IMR-90 (cell line): ENCODE data around the gene BMX. TPM values are rescaled to one million over a fixed set of nuclear protein-coding genes. Genes with fewer than 3 reads are reported as not detected.

Source experiments
- ATAC-seq: fragments of 200-7000 bp; cut with Tn5 transposase; 2 replicates; pipeline ENCODE4 v1.9.1; 2020; ENCODE audit warnings: low read depth, mild to moderate bottlenecking, moderate library complexity
- BruUV-seq: library from RNA; stranded (reverse); fragments of 400-500 nt; replicated peaks from 2 replicates; lab custom pipeline; 2021; lab: Mats Ljungman, UMichigan
- CTCF ChIA-PET: fragments of 300-600 bp; formaldehyde crosslinking; extraction: SDS; loops from one replicate; lab custom pipeline; 2021; ENCODE audit warnings: antibody characterized with exemption; lab: Yijun Ruan, JAX
- POLR2A ChIA-PET: fragments of 300-600 bp; sonication (Branson Sonifier 250); formaldehyde crosslinking; loops from one replicate; lab custom pipeline; 2022; ENCODE audit warnings: antibody characterized with exemption; ENCODE audit not compliant: unreplicated experiment; lab: Charles Lee
- DNase-seq: peaks from one replicate; pipeline ENCODE4 v3.0.0; 2013
- H2AFZ ChIP-seq: replicated peaks from 2 replicates; pipeline ENCODE3; 2013; ENCODE audit warnings: low read length, mild to moderate bottlenecking; ENCODE audit not compliant: poor library complexity
- H2AK5ac ChIP-seq: 2 replicates; pipeline ENCODE4 v1.6.1; 2013; ENCODE audit warnings: low read depth, low read length, inconsistent platforms
- H2AK9ac ChIP-seq: replicated peaks from 2 replicates; pipeline ENCODE3; 2013; ENCODE audit warnings: mild to moderate bottlenecking, low read depth, low read length, moderate library complexity; ENCODE audit not compliant: poor library complexity
- H2BK120ac ChIP-seq: 2 replicates; pipeline ENCODE4 v1.6.1; 2013; ENCODE audit warnings: low read depth, low read length, inconsistent platforms
- H2BK15ac ChIP-seq: 3 replicates; pipeline ENCODE4 v1.6.1; 2013; ENCODE audit warnings: low read depth, low read length, inconsistent platforms
- H2BK20ac ChIP-seq: 2 replicates; pipeline ENCODE4 v1.6.1; 2013; ENCODE audit warnings: low read depth, mild to moderate bottlenecking, inconsistent platforms, low read length, moderate library complexity
- H2BK5ac ChIP-seq: 2 replicates; pipeline ENCODE4 v1.6.1; 2013; ENCODE audit warnings: mild to moderate bottlenecking, low read depth, low read length, inconsistent platforms; ENCODE audit not compliant: poor library complexity, severe bottlenecking
- H3K14ac ChIP-seq: replicated peaks from 2 replicates; pipeline ENCODE4 v1.6.1; 2013; ENCODE audit warnings: low read depth, low read length, inconsistent platforms
- H3K18ac ChIP-seq: 2 replicates; pipeline ENCODE4 v1.6.1; 2013; ENCODE audit warnings: low read depth, low read length, control low read depth
- H3K23ac ChIP-seq: 2 replicates; pipeline ENCODE4 v1.6.1; 2013; ENCODE audit warnings: low read depth, low read length, inconsistent platforms
- H3K27ac ChIP-seq: 2 replicates; pipeline ENCODE4 v1.5.1; 2013; ENCODE audit warnings: mild to moderate bottlenecking, control low read depth, low read length; ENCODE audit not compliant: insufficient read depth
- H3K27me3 ChIP-seq: 2 replicates; pipeline ENCODE4 v1.6.1; 2013; ENCODE audit warnings: low read length; ENCODE audit not compliant: control insufficient read depth, insufficient read depth
- H3K36me3 ChIP-seq: 2 replicates; pipeline ENCODE4 v1.6.1; 2013; ENCODE audit warnings: low read length, mixed read lengths; ENCODE audit not compliant: control insufficient read depth, insufficient read depth
- H3K4ac ChIP-seq: 2 replicates; pipeline ENCODE4 v1.6.1; 2013; ENCODE audit warnings: low read depth, low read length, inconsistent platforms
- H3K4me1 ChIP-seq: 2 replicates; pipeline ENCODE4 v1.6.1; 2013; ENCODE audit warnings: low read length, mixed read lengths; ENCODE audit not compliant: control insufficient read depth, insufficient read depth
- H3K4me2 ChIP-seq: 2 replicates; pipeline ENCODE4 v1.6.1; 2013; ENCODE audit warnings: low read depth, mild to moderate bottlenecking, control low read depth, low read length, moderate library complexity
- H3K4me3 ChIP-seq: 2 replicates; pipeline ENCODE4 v1.5.1; 2013; ENCODE audit warnings: low read depth, mild to moderate bottlenecking, control low read depth, low read length, moderate library complexity; ENCODE audit not compliant: insufficient read depth
- H3K56ac ChIP-seq: 2 replicates; pipeline ENCODE4 v1.6.1; 2013; ENCODE audit warnings: low read length, inconsistent platforms; ENCODE audit not compliant: insufficient read depth; ENCODE audit errors: extremely low read depth
- H3K79me1 ChIP-seq, 2 experiments: 2 replicates each; pipeline ENCODE4 v1.6.1; 2013; ENCODE audit warnings: low read length in 2 of 2, inconsistent platforms in 1 of 2, low read depth in 1 of 2
- H3K9ac ChIP-seq: 2 replicates; pipeline ENCODE4 v1.6.1; 2013; ENCODE audit warnings: low read depth, low read length, control low read depth
- H3K9me1 ChIP-seq: 2 replicates; pipeline ENCODE4 v1.6.1; 2013; ENCODE audit warnings: low read length, inconsistent platforms; ENCODE audit not compliant: insufficient read depth
- H3K9me3 ChIP-seq: 2 replicates; pipeline ENCODE4 v1.6.1; 2013; ENCODE audit warnings: low read length; ENCODE audit not compliant: control insufficient read depth, insufficient read depth
- H4K20me1 ChIP-seq: 2 replicates; pipeline ENCODE4 v1.6.1; 2013; ENCODE audit warnings: low read length, inconsistent platforms; ENCODE audit not compliant: insufficient read depth
- H4K5ac ChIP-seq: 2 replicates; pipeline ENCODE4 v1.6.1; 2013; ENCODE audit warnings: mild to moderate bottlenecking, low read depth, low read length, control low read depth
- H4K8ac ChIP-seq, 2 experiments: 2 replicates each; pipeline ENCODE4 v1.6.1; 2013; ENCODE audit warnings: low read depth in 2 of 2, low read length in 2 of 2, control low read depth in 1 of 2, inconsistent platforms in 1 of 2
- H4K91ac ChIP-seq: 2 replicates; pipeline ENCODE4 v1.6.1; 2013; ENCODE audit warnings: low read depth, low read length, inconsistent platforms; ENCODE audit not compliant: insufficient read depth
- CHD1 ChIP-seq: IDR thresholded peaks from 2 replicates; pipeline ENCODE4 v1.6.1; 2012; ENCODE audit warnings: low read depth, low read length, improper control_type of control experiment
- CTCF ChIP-seq: conservative IDR thresholded peaks from 2 replicates; pipeline ENCODE4 v1.5.1; 2012; ENCODE audit warnings: mild to moderate bottlenecking, low read depth, low read length, improper control_type of control experiment
- MAZ ChIP-seq: IDR thresholded peaks from 2 replicates; pipeline ENCODE4 v1.6.1; 2012; ENCODE audit warnings: low read depth, mild to moderate bottlenecking, low read length, improper control_type of control experiment, moderate library complexity, borderline replicate concordance
- MXI1 ChIP-seq: IDR thresholded peaks from 2 replicates; pipeline ENCODE4 v1.6.1; 2012; ENCODE audit warnings: low read depth, mild to moderate bottlenecking, low read length, moderate library complexity, borderline replicate concordance
- NFE2L2 ChIP-seq: fragments of 150-350 bp; IDR thresholded peaks from 2 replicates; pipeline ENCODE4 v1.6.1; 2016; ENCODE audit warnings: low read depth, mild to moderate bottlenecking, low read length
- POLR2A ChIP-seq: IDR thresholded peaks from 2 replicates; pipeline ENCODE4 v1.6.1; 2012; ENCODE audit warnings: mild to moderate bottlenecking, low read depth, low read length
- SMC3 ChIP-seq: fragments of 150-350 bp; IDR thresholded peaks from 2 replicates; pipeline ENCODE4 v1.6.1; 2016; ENCODE audit warnings: low read depth, mild to moderate bottlenecking, antibody characterized with exemption, low read length, moderate library complexity
- WGBS, 2 experiments: methylation state at CpG; one replicate each; pipeline versions ENCODE4 v1.1.5 to v1.1.7; 2013; ENCODE audit warnings: missing lambda C conversion rate in 2 of 2; ENCODE audit not compliant: insufficient read length in 1 of 2; ENCODE audit errors: extremely low coverage in 2 of 2; 5-methylcytosine and 5-hydroxymethylcytosine counted together
- dilution Hi-C: fragments of 300-500 bp; cut with HindIII; formaldehyde crosslinking; loops from one replicate; pipeline ENCODE4 v1.14.3; 2018; ENCODE audit warnings: low sequenced_read_pairs; ENCODE audit not compliant: unreplicated experiment
- in situ Hi-C: fragments of 300-500 bp; cut with MboI; formaldehyde crosslinking; loops from 3 replicates; pipeline ENCODE4 v1.14.3; 2019; ENCODE audit warnings: low sequenced_read_pairs, inconsistent platforms, mixed read lengths
- intact Hi-C: fragments of 100-400 bp; cut with micrococcal nuclease; formaldehyde crosslinking; loops from 2 replicates; pipeline ENCODE4 v1.10.0; 2022
- polyA plus RNA-seq, 3 experiments: library from polyadenylated mRNA; depleted of rRNA; stranded (reverse); fragments of >200 nt; gene quantifications; 2 replicates each; pipeline ENCODE4 v1.2.3, GENCODE V29; 2012; ENCODE audit warnings: low replicate concordance in 1 of 3
- total RNA-seq: library from RNA; depleted of rRNA; stranded (reverse); fragments of >200 nt; gene quantifications from 2 replicates; pipeline ENCODE4 v1.2.3, GENCODE V29; 2012

The BMX gene
- total and polyA plus RNA-seq, 2 of the 4 experiments (the other 2 are of a cell fraction), result not detected

GRCh38 chrX:15566244-15566643 is 65.6 kb downstream of the BMX start:
- Histone ChIP-seq H4K8ac (no peak overlapping the region), H3K56ac (no peak overlapping the region), H2BK20ac (no peak overlapping the region), H2BK5ac (no peak overlapping the region), H3K36me3 (no peaks in the 10 kb centered on the region), H3K9ac (no peak overlapping the region), H4K91ac (no peak overlapping the region), H3K23ac (no peak overlapping the region), H3K27me3 (peaks cover 18% of the 10 kb centered on the region), H3K4me1 (no peaks in the 10 kb centered on the region), H4K20me1 (no peaks in the 10 kb centered on the region), H3K79me1 (no peaks in the 10 kb centered on the region), H3K9me1 (no peaks in the 10 kb centered on the region), H4K5ac (no peak overlapping the region), H2AK9ac (no peak overlapping the region), H3K4me2 (no peak overlapping the region), H3K14ac (no peak overlapping the region), H2AFZ (no peak overlapping the region), H2BK15ac (no peak overlapping the region), H2AK5ac (no peak overlapping the region), H3K18ac (no peak overlapping the region), H3K27ac (no peak overlapping the region), H3K4ac (no peak overlapping the region), H3K4me3 (no peak overlapping the region), H3K9me3 (no peaks in the 10 kb centered on the region), H2BK120ac (no peak overlapping the region)
- WGBS, 2 experiments, result no CpG with 5 or more reads among the region's 1 CpG
- no TSS peak for BruUV-seq
- intact Hi-C loops, result no loop called here
- ChIA-PET POLR2A (no interaction called here), CTCF (no interaction called here)
- DNase-seq, result no peak
- dilution Hi-C loops, result no loop called here
- in situ Hi-C loops, result loop anchor here (10.0 kb wide), 1 partner anchor 221 kb away; no protein-coding TSS in a partner anchor
- TF ChIP-seq SMC3, result no peak
- TF ChIP-seq MAZ, result no peak
- no peak for TF ChIP-seq CHD1
- TF ChIP-seq CTCF, result no peak
- no peak for TF ChIP-seq POLR2A
- TF ChIP-seq NFE2L2, result no peak
- no peak for TF ChIP-seq MXI1
- ATAC-seq, result no peak
